Articular chondrocyte of knee joint (primary cell): ENCODE results near the gene SSR3. TPM values are rescaled to one million over a fixed set of nuclear protein-coding genes. Genes with fewer than 3 reads are reported as not detected.

Experiments
- total RNA-seq: library from RNA; depleted of rRNA; stranded (reverse); fragments of >200 nt; gene quantifications from 2 replicates; pipeline ENCODE4 v1.2.3, GENCODE V29; 2012

SSR3 gene
- 230 and 289 TPM in 2 replicates for total RNA-seq

GRCh38 chr3:156554842-156555687 is at the start of gene SSR3:
SSR3 (minus strand) TSS chr3:156555117; CDS start chr3:156555089, 28 bp downstream.

Other genes with a start within 250 kb of the SSR3 start
- gene TIPARP, start 119.5 kb upstream of the SSR3 start, total RNA-seq: 33.1 and 71.2 TPM in 2 replicates